ENCODE data around the gene MEIS3. TPM values are rescaled to one million over a fixed set of nuclear protein-coding genes. Genes with fewer than 3 reads are reported as not detected.

MEIS3 gene
- total and polyA plus RNA-seq, 7 donors, result 0.83 to 2.4 (median 1.6) TPM

DNA sequence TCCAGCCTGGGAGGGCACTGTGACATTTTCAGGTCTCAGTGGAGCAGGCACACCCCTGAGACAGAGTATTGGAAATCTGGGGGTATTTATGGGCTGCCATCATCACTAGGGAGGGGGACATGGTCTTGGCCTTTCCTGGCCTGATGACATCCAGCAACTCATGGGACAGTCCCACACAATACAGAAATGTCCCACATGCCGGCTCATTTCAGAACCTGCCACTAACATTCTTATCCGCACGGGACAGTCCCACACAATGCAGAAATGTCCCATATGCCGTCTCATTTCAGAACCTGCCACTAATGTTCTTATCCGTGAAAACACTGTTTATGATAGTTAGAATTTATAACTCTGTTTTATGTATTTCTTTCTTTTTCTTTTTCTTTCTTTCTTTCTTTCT is 42.5 kb upstream of the MEIS3 start:
- H3K4me1 ChIP-seq, result no peaks in the 10 kb centered on the region
- no peak overlapping the region for H3K27ac ChIP-seq
- DNase-seq, result no peak
- intact Hi-C loops (cut with DNase I), result no loop called here
- peaks cover 0 to 63% (median 18%) of the 10 kb centered on the region in 3 donors for H3K27me3 ChIP-seq (ENCODE audit: insufficient read depth in 3 of 3, low read length in 2 of 3)
- H3K4me3 ChIP-seq, result no peak overlapping the region
- no peaks in the 10 kb centered on the region for H3K9me3 ChIP-seq
- H3K36me3 ChIP-seq (ENCODE audit: insufficient read depth in 1 of 2, low read depth in 1 of 2), result no peaks in the 10 kb centered on the region
- ATAC-seq, result no peak
- WGBS, 3 donors, result 75 to 80% (median 76%) methylated on average over 5 of the region's 5 CpGs
- TF ChIP-seq, protein P1, sequence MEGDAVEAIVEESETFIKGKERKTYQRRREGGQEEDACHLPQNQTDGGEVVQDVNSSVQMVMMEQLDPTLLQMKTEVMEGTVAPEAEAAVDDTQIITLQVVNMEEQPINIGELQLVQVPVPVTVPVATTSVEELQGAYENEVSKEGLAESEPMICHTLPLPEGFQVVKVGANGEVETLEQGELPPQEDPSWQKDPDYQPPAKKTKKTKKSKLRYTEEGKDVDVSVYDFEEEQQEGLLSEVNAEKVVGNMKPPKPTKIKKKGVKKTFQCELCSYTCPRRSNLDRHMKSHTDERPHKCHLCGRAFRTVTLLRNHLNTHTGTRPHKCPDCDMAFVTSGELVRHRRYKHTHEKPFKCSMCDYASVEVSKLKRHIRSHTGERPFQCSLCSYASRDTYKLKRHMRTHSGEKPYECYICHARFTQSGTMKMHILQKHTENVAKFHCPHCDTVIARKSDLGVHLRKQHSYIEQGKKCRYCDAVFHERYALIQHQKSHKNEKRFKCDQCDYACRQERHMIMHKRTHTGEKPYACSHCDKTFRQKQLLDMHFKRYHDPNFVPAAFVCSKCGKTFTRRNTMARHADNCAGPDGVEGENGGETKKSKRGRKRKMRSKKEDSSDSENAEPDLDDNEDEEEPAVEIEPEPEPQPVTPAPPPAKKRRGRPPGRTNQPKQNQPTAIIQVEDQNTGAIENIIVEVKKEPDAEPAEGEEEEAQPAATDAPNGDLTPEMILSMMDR (IDR thresholded peaks at IDR 0.05), result no peak

DNA sequence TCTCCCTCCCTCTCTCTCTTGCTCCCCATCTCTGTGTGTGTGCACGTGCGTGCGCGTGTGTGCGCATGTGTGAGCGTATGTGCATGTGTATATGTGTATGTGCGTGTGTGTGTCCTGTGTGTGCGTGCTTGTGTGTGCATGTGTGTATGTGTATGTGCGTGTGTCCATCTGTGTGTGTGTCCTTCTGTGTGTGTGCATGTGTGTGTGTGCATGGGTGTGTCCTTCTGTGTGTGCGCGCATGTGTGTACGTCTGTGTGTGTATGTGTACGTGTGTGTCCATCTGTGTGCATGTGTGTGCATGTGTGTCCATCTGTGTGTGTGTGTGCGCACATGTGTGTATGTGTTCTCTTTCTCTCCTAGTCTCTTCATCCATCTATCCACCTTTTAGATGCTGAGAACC is 40.1 kb upstream of the MEIS3 start:
- no peak for DNase-seq
- 85 to 88% (median 87%) methylated on average over 14 of the region's 14 CpGs for WGBS, 3 donors
- no peak for ATAC-seq
- Histone ChIP-seq H3K27ac (no peak overlapping the region), H3K4me1 (no peaks in the 10 kb centered on the region), H3K9me3 (peaks cover 8% of the 10 kb centered on the region), H3K4me3 (no peak overlapping the region), H3K27me3 (ENCODE audit: insufficient read depth in 3 of 3, low read length in 2 of 3) (peaks cover 0 to 73% (median 27%) of the 10 kb centered on the region in 3 donors), H3K36me3 (ENCODE audit: insufficient read depth in 1 of 2, low read depth in 1 of 2) (no peaks in the 10 kb centered on the region)
- TF ChIP-seq, protein P1 (IDR thresholded peaks at IDR 0.05), result no peak
- intact Hi-C loops (cut with DNase I), result no loop called here

DNA sequence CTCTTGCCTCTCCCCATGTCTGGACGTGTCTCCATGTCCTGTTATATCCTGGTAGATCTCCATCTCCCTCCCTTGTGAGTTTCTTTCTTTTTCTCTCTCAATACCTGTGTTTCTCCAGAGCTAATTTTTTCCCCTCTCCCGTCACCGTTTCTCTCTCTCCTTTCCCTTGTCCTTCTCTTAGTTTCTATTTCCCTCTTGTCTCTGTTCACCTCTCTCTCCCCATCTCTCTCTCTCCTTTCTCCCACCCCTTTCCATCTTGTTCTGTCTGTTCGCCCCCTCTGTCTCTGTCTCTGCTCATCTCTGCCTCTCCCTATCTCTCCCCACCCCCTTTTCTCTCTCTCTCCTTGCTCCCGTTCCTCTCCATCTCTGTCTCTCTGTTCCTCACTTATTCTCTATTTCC is 39.3 kb upstream of the MEIS3 start:
- Histone ChIP-seq H3K9me3 (peaks cover 8% of the 10 kb centered on the region), H3K27me3 (ENCODE audit: insufficient read depth in 3 of 3, low read length in 2 of 3) (peaks cover 0 to 73% (median 27%) of the 10 kb centered on the region in 3 donors), H3K27ac (no peak overlapping the region), H3K36me3 (ENCODE audit: insufficient read depth in 1 of 2, low read depth in 1 of 2) (no peaks in the 10 kb centered on the region), H3K4me1 (no peaks in the 10 kb centered on the region), H3K4me3 (no peak overlapping the region)
- DNase-seq, result no peak
- WGBS, 3 donors, result 23 to 28% (median 24%) methylated on average over 5 of the region's 5 CpGs
- intact Hi-C loops (cut with DNase I), result no loop called here
- ATAC-seq, result no peak
- TF ChIP-seq, protein P1 (IDR thresholded peaks at IDR 0.05), result no peak

GRCh38 chr19:47456721-47457474 is 37.6 kb upstream of the MEIS3 start:
- H3K27me3 ChIP-seq (ENCODE audit: insufficient read depth in 3 of 3, low read length in 2 of 3), result peaks cover 0 to 73% (median 29%) of the 10 kb centered on the region in 3 donors
- H3K4me1 ChIP-seq, result no peaks in the 10 kb centered on the region
- peaks cover 8% of the 10 kb centered on the region for H3K9me3 ChIP-seq
- peak in 1 of 2 donors; percentile 46 for DNase-seq
- TF ChIP-seq, protein P1 (IDR thresholded peaks at IDR 0.05), result no peak
- intact Hi-C loops (cut with DNase I), result no loop called here
- no peaks in the 10 kb centered on the region for H3K36me3 ChIP-seq (ENCODE audit: insufficient read depth in 1 of 2, low read depth in 1 of 2)
- no peak for ATAC-seq
- H3K4me3 ChIP-seq, result no peak overlapping the region
- H3K27ac ChIP-seq, result no peak overlapping the region
- WGBS, 3 donors, result 21 to 27% (median 22%) methylated on average over 66 to 77 of the region's 77 CpGs
